ENCODE data around the gene KLHL18. TPM values are rescaled to one million over a fixed set of nuclear protein-coding genes. Genes with fewer than 3 reads are reported as not detected.
"Not testable (repeated sequence)": the region's sequence is repeated elsewhere in the genome, so short reads cannot be mapped to it uniquely, and the experiment has no call there.

The KLHL18 gene
- total RNA-seq, 1 donor from 2014 or later = 32.4 TPM

GRCh38 chr3:47360110-47360517, 77.4 kb downstream of the KLHL18 start:
- not testable (repeated sequence) for DNase-seq (ENCODE audit: low spot score)

DNA sequence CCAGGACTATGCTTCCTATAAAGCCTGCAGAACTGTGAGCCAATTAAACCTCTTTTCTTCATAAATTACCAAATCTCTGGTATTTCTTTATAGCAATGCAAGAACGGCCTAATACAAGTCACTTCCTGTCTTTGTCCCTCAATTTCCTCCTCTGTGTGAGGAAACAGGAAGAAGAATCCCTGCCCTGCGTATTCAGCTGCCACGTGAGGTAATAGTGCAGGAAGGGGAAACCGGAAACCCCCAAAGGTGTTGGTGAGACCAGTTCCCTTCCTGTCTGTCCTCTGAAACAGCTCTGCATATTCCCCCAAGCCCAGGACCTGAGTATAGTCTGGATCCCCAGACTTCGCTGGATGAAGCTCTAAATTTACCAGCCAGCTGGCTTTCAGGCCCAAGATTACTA, 80.0 kb downstream of the KLHL18 start:
- DNase-seq (ENCODE audit: low spot score) = no peak

- DNase-seq (ENCODE audit: low spot score) = no peak
Measured at GRCh38 chr3:47365213-47366153, 82.7 kb downstream of the KLHL18 start.

GRCh38 chr3:47366833-47367232, 84.1 kb downstream of the KLHL18 start:
- no peak for DNase-seq (ENCODE audit: low spot score)

- no peak for DNase-seq (ENCODE audit: low spot score)
Measured at GRCh38 chr3:47367631-47368030, 84.9 kb downstream of the KLHL18 start.

DNA sequence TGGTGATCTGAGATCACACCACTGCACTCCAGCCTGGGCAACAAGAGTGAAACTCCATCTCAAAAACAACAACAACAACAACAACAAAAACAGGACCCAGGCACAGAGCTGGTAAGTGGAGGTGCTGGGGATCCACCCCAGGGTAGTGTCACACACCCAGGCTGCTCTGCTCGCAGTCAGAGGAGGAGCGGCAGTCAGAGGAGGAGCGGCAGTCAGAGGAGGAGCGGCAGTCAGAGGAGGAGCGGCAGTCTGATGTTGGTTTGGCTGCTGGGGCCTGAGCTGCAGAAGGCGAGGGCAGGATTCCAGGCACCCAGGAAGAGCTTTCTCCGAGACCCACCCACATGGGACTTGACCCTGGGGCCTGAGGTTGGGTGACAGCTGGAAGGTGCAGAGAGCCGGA, 87.3 kb downstream of the KLHL18 start:
- DNase-seq (ENCODE audit: low spot score) = not testable (repeated sequence)

DNA sequence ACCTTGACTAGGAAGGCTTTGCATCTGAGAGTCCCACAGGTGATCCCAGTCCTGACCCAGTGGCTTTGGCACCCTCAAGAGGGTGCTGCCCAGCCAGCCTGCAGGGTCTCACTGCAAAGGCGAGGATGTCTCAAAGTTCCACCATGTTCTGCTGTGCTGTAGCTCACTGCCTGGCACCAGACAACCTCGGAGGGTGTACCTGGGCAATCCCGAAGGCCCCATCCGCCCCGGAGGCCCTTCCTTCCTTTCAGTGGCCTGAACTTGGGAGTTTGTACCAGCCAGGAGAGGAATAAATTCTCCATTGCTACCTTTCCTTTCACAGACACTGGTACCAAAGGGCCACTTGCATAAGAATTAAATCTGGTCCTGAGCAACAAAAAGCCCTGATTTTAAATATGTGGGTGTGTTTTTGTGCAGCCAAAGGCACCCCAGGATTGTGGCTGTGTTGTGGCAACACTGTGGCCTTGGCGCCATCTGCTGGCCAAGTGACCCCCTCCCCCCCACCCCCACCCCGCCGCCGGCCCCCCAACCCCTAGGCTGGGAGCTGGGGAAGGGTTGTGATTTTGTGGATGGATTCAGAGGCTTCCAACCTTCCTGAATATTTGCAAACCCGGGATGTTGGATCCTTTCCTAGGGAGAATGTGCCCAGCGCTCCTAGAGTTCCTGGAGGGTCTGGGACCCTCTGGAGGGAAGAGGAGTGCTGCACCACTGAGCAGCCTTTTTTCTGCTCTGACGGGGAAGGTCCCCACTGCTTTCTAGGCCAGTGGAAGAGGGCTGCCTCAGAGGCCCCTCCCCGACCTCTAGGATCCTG, 88.3 kb downstream of the KLHL18 start:
- no peak for DNase-seq (ENCODE audit: low spot score)

DNA sequence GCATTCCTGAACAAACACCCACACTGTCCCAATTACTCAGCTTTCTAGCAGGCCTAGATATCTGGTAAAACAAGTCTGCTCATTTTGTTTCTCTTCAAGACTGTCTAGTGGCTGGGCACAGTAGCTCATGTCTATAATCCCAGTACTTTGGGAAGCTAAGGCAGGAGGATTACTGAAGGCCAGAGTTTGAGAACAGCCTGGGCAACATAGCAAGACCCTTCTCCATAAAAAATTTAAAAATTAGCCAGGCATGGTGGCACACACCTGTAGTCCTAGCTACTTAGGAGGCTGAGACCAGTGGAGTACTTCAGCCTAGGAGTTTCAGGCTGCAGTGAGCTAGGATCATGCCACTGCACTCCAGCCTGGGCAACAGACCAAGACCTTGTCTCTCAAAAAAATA, 91.8 kb downstream of the KLHL18 start:
- DNase-seq (ENCODE audit: low spot score) = no peak

DNA sequence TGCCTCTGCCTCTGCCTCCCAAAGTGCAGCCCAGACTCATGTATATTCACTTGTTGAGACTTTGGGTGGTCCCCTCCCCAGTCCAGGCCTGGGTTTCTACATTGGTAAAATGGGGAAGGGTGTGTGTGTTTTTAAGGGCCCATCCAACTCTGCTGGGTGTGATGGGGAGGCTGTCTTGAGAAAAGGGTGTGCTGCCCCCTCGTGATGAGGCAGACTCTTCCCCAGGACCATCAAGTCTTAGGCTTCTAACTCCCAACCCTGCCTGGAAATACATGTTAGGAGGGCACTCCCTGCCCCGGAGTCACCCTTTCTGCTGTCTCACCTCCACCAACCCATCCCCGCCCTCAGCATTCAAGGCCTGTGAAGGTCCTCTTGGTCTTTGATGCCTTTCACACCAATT, 93.6 kb downstream of the KLHL18 start:
- DNase-seq (ENCODE audit: low spot score) = no peak

- no peak for DNase-seq (ENCODE audit: low spot score)
Measured at GRCh38 chr3:47377186-47377585, 94.4 kb downstream of the KLHL18 start.

- DNase-seq (ENCODE audit: low spot score) = no peak
Measured at GRCh38 chr3:47378869-47379268, 96.1 kb downstream of the KLHL18 start.

GRCh38 chr3:47379411-47379899, 96.7 kb downstream of the KLHL18 start:
- no peak for DNase-seq (ENCODE audit: low spot score)

DNA sequence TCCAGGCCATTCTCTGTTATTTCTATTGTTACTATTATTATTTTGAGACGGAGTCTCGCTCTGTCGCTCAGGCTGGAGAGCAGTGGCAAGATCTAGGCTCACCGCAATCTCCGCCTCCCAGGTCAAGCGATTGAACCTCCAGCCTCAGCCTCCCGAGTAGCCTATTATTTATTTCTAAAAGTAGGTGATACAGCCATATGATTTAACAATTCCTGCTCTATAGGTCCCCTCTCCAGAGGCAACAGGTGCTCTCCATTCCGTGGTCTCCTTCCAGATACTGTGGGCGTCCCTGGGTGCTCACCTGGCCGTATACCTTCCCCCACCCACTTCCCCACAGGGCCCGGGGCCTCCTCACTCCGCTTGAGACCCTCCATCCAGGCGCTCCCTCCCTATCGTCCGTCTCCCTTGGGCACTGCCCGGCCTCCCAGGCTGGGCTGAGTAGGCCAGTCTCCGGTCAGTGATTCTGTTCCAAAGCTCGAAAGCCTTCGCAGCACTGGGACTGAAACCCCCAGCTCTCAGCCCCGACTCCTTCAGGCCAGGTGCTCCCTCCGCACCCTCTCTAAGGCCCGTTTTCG, 97.4 kb downstream of the KLHL18 start:
- DNase-seq (ENCODE audit: low spot score) = no peak

DNA sequence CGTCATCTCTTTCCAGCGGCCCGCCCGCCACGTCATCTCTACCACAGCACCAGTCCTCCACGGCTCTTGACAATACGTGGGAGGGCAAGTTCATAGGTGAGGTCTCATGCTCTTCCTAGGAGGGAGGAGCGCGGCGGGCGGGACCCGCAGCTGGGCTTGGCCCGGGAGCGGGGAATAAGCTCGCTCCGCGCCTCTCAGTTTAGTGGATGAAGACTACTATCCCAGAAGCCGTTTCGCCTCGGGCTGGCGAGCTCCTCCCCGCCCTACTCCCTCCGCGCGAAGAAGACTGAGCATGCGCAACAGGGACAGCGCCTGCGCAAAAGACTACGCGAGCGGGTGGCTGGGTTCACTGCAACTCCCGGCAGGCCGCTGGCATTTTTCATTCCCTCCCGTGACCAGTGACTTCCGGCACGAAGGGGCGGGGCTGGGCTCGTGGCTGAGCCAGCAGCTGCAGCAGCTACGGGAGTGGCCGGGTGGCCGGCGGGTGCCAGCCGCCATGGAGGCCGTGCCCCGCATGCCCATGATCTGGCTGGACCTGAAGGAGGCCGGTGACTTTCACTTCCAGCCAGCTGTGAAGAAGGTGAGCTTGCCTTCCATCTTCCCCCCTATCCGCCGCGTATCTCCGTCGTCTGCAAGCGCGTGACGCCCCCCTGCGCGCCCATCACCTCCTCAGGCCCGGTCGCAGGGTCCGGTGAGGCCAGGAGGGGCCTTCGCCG, 98.0 kb downstream of the KLHL18 start, which contains the start of gene PTPN23:
Gene PTPN23 (plus strand): TSS at position 421 of the 716 bp plus-strand sequence. CDS start 76 bp downstream, at position 497.
- peak; percentile 99 for DNase-seq (ENCODE audit: low spot score)

- DNase-seq (ENCODE audit: low spot score) = peak; percentile 83
Measured at GRCh38 chr3:47381317-47382157, 98.8 kb downstream of the KLHL18 start.

- no peak for DNase-seq (ENCODE audit: low spot score)
Measured at GRCh38 chr3:47384425-47384824, 101.7 kb downstream of the KLHL18 start.

DNA sequence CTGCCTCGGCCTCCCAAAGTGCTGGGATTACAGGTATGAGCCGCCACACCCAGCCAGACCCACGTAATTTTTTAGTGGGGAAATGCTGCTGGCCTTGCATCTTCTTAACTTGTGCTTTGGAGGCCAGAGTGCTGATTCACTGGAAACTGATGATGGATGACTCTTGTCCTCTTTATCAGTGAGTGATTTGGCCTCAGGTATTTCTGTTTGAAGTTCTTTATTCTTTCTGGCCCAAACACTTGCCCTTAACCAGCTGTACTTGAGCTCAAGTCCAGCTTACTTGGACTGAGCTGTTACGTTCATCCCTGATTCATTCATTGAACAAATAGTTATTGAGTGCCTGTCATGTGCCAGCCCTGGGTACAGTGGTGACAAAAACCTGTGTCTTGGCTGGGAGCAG, 102.3 kb downstream of the KLHL18 start:
- no peak for DNase-seq (ENCODE audit: low spot score)

DNA sequence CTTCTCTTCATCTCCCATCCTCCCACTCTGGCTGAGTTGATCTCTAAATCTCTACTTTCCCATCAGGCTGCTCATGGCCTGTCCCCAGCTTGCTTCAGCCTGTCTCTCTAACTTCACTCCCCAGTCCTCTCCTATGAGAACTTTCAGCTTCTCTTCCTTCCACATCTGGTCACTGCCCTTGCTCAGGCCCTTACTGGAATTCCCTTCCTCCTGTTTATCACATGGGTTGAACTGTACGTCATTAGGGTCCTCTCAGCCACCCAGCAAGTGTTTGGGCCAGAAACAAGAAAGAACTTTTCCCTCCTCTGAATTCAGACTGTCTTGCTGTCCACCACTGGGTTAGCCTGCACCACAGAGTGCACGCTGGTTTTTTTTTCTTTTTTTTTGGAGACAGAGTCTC, 103.1 kb downstream of the KLHL18 start:
- DNase-seq (ENCODE audit: low spot score) = no peak

DNA sequence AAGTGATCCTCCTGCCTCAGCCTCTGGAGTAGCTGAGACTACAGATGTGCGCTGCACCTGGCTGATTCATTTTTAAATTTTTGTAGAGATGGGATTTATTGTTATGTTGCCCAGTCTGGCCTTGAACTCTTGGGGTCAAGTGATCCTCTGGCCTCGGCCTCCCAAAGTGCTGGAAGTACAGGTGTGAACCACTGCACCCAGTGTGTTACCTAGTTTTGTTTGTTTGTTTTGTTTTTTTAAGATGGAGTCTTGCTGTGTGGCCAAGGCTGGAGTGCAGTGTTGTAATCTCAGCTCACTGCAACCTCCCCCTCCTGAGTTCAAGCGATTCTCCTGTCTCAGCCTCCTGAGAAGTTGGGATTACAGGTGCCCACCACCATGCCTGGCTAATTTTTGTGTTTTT, 110.2 kb downstream of the KLHL18 start:
- no peak for DNase-seq (ENCODE audit: low spot score)

GRCh38 chr3:47394140-47394870, 111.6 kb downstream of the KLHL18 start:
- DNase-seq (ENCODE audit: low spot score) = no peak
